GM12878 (cell line): ENCODE results near the gene MACF1. TPM values are rescaled to one million over a fixed set of nuclear protein-coding genes. Genes with fewer than 3 reads are reported as not detected.

Experiments used
- ATAC-seq: fragments of 200-7000 bp; cut with Tn5 transposase; 3 replicates; pipeline ENCODE4 v1.9.1; 2020; ENCODE audit warnings: mild to moderate bottlenecking, moderate library complexity
- BruUV-seq: library from RNA; stranded (reverse); fragments of 400-500 nt; replicated peaks from 2 replicates; lab custom pipeline; 2021; lab: Mats Ljungman, UMichigan
- CTCF ChIA-PET: fragments of 300-600 bp; sonication (Branson Sonifier 250); formaldehyde crosslinking; extraction: SDS; loops from one replicate; lab custom pipeline; 2021; ENCODE audit warnings: inconsistent platforms; lab: Yijun Ruan, JAX
- POLR2A ChIA-PET: fragments of 350-600 bp; formaldehyde crosslinking; extraction: SDS; loops from one replicate; lab custom pipeline; 2021; ENCODE audit warnings: inconsistent platforms; lab: Charles Lee
- RAD21 ChIA-PET: fragments of 300-600 bp; sonication (Branson Sonifier 250); formaldehyde crosslinking; loops from one replicate; lab custom pipeline; 2023; ENCODE audit warnings: antibody characterized with exemption; ENCODE audit not compliant: unreplicated experiment; lab: Charles Lee
- SMC1A ChIA-PET: fragments of 300-600 bp; sonication (Branson Sonifier 250); formaldehyde crosslinking; loops from one replicate; lab custom pipeline; 2023; ENCODE audit not compliant: unreplicated experiment, uncharacterized antibody; lab: Charles Lee
- DNase-seq: peaks from one replicate; pipeline ENCODE4 v3.0.0-alpha.2; 2011; ENCODE audit warnings: low read depth, low spot score
- FAIRE-seq: peaks from 3 replicates; lab custom pipeline; 2011; peaks lifted over from hg19 to GRCh38; lab: Jason Lieb, UNC
- H2AFZ ChIP-seq: 2 replicates; pipeline ENCODE4 v1.6.0; 2011; ENCODE audit warnings: low read depth, low read length, control low read depth; ENCODE audit not compliant: control insufficient read depth
- H3K27ac ChIP-seq: 2 replicates; pipeline ENCODE4 v1.5.1; 2011; ENCODE audit warnings: control low read depth; ENCODE audit not compliant: control insufficient read depth, insufficient read depth
- H3K27me3 ChIP-seq, 2 experiments: replicated peaks in 1 of 2; 2 replicates each; pipeline versions ENCODE4 v1.6.0 to v1.6.1; 2011; ENCODE audit warnings: low read length in 1 of 2; ENCODE audit not compliant: control insufficient read depth in 2 of 2, insufficient read depth in 2 of 2
- H3K36me3 ChIP-seq, 2 experiments: 2 replicates each; pipeline ENCODE4 v1.5.1; 2011; ENCODE audit warnings: low read length in 1 of 2; ENCODE audit not compliant: control insufficient read depth in 2 of 2, insufficient read depth in 2 of 2
- H3K4me1 ChIP-seq: 2 replicates; pipeline ENCODE4 v1.6.1; 2011; ENCODE audit warnings: mild to moderate bottlenecking, low read length, moderate library complexity, mixed read lengths; ENCODE audit not compliant: control insufficient read depth, insufficient read depth
- H3K4me2 ChIP-seq: 2 replicates; pipeline ENCODE4 v1.6.0; 2011; ENCODE audit warnings: control low read depth; ENCODE audit not compliant: control insufficient read depth, insufficient read depth
- H3K4me3 ChIP-seq: fragments of 200-600 bp; sonication (generic); 2 replicates; pipeline ENCODE4 v1.5.1; 2016
- H3K79me2 ChIP-seq: 2 replicates; pipeline ENCODE4 v1.6.0; 2011; ENCODE audit warnings: low read length; ENCODE audit not compliant: control insufficient read depth, insufficient read depth
- H3K9ac ChIP-seq: 2 replicates; pipeline ENCODE4 v1.8.0; 2011; ENCODE audit warnings: low read length, control low read depth, mixed read lengths; ENCODE audit not compliant: control insufficient read depth, insufficient read depth
- H3K9me3 ChIP-seq: replicated peaks from 3 replicates; pipeline ENCODE4 v1.5.1; 2011; ENCODE audit warnings: mild to moderate bottlenecking, low read length; ENCODE audit not compliant: control insufficient read depth, insufficient read depth
- H4K20me1 ChIP-seq: 2 replicates; pipeline ENCODE4 v1.6.0; 2011; ENCODE audit not compliant: control insufficient read depth, insufficient read depth
- CHD1 ChIP-seq: IDR thresholded peaks from 2 replicates; pipeline ENCODE4 v1.6.1; 2012; ENCODE audit warnings: low read depth, low read length, improper control_type of control experiment
- CHD2 ChIP-seq: IDR thresholded peaks from 2 replicates; pipeline ENCODE4 v1.6.1; 2011; ENCODE audit warnings: low read depth, low read length, improper control_type of control experiment, borderline replicate concordance
- EED ChIP-seq: sonication (generic); IDR thresholded peaks from 2 replicates; pipeline ENCODE4 v1.6.1; 2016; ENCODE audit warnings: antibody characterized with exemption, low read depth
- EZH2 ChIP-seq: IDR thresholded peaks from 2 replicates; pipeline ENCODE4 v1.6.1; 2012; ENCODE audit warnings: low read depth, mild to moderate bottlenecking, control low read depth, inconsistent platforms, low read length, borderline replicate concordance; ENCODE audit not compliant: control insufficient read depth
- IKZF1 ChIP-seq: fragments of 450-650 bp; conservative IDR thresholded peaks from 2 replicates; pipeline ENCODE4 v1.6.1; 2017; ENCODE audit warnings: antibody characterized with exemption, mild to moderate bottlenecking
- JUNB ChIP-seq: IDR thresholded peaks from 2 replicates; pipeline ENCODE4 v1.6.1; 2016; ENCODE audit warnings: antibody characterized with exemption, mild to moderate bottlenecking
- NRF1 ChIP-seq: conservative IDR thresholded peaks from 2 replicates; pipeline ENCODE4 v1.6.1; 2011; ENCODE audit warnings: mild to moderate bottlenecking, low read depth, low read length, improper control_type of control experiment
- STAT3 ChIP-seq: IDR thresholded peaks from 2 replicates; pipeline ENCODE4 v1.6.1; 2011; ENCODE audit warnings: low read depth, low read length, improper control_type of control experiment
- TBL1XR1 ChIP-seq: IDR thresholded peaks from 2 replicates; pipeline ENCODE4 v1.6.1; 2012; ENCODE audit warnings: low read depth, low read length, improper control_type of control experiment
- WGBS: methylation state at CpG from one replicate; pipeline ENCODE4 v1.1.6; 2016; ENCODE audit warnings: low lambda C conversion rate; ENCODE audit not compliant: insufficient replicate concordance, insufficient coverage; ENCODE audit errors: missing lambda C conversion rate; 5-methylcytosine and 5-hydroxymethylcytosine counted together
- in situ Hi-C: fragments of 300-500 bp; cut with MboI; formaldehyde crosslinking; loops from 9 replicates; pipeline ENCODE4 v1.14.3; 2018; ENCODE audit warnings: mixed read lengths
- intact Hi-C: fragments of 100-400 bp; cut with micrococcal nuclease; formaldehyde crosslinking; loops from one replicate; pipeline ENCODE4 v1.14.2; 2022; ENCODE audit not compliant: unreplicated experiment
- polyA plus RNA-seq, 11 experiments: library from polyadenylated mRNA; depleted of rRNA in 4 of 11; unstranded in 6 of 11; stranded (reverse) in 5 of 11; fragments of >200 nt; fragmentation: Nextera tagmentation in 4 of 11; fragmentation: Illumina TruSeq in 1 of 11; extraction: Ambion mirVana in 4 of 11; extraction: Trizol in 1 of 11; gene quantifications; 1 replicate in 1 of 11; 2 replicates in 10 of 11; pipeline versions ENCODE4 v1.2.1 to v1.2.3, GENCODE V29; 2011 to 2016; ENCODE audit warnings: inconsistent platforms in 2 of 11, missing spikeins in 2 of 11, low read depth in 1 of 11
- total RNA-seq, 4 experiments: library from RNA; depleted of rRNA in 3 of 4; stranded (reverse); fragments of >200 nt in 3 of 4; fragmentation: Illumina TruSeq in 1 of 4; extraction: Trizol in 1 of 4; gene quantifications; 2 replicates each; pipeline versions ENCODE4 v1.2.1 to v1.2.3, GENCODE V29; 2013 to 2021
- TF ChIP-seq, protein P1 (sequence below): fragments of 450-650 bp; IDR thresholded peaks from 2 replicates; pipeline ENCODE4 v1.6.1; 2016; ENCODE audit warnings: mild to moderate bottlenecking
- TF ChIP-seq, protein P2 (sequence below): IDR thresholded peaks from 2 replicates; pipeline ENCODE4 v1.6.1; 2011; ENCODE audit warnings: borderline replicate concordance, low read depth, mild to moderate bottlenecking, moderate library complexity, mixed read lengths, low read length; ENCODE audit not compliant: insufficient read depth; ENCODE audit errors: extremely low read length
- TF ChIP-seq, protein P3 (sequence below): fragments of 450-650 bp; formaldehyde crosslinking; IDR thresholded peaks from 2 replicates; pipeline ENCODE4 v1.5.0; 2022; ENCODE audit warnings: mild to moderate bottlenecking, missing genetic modification characterization

Gene MACF1
- total and polyA plus RNA-seq, 10 of the 15 experiments (the other 5 are each of a cell fraction or from before 2014, with no cell fraction given) = 15.5 to 201 (median 76.9) TPM

GRCh38 chr1:39381839-39382238, 177.3 kb downstream of the MACF1 start:
- FAIRE-seq = no peak
- ChIA-PET RAD21 (no interaction called here), SMC1A (interaction anchor here (0.6 to 1.8 kb wide), 2 partner anchors 65 to 190 kb away, joined by 3 to 9 read pairs; no protein-coding TSS in a partner anchor), POLR2A (interaction anchor here (0.7 kb wide), 1 partner anchor 580 kb away, joined by 3 read pairs; no protein-coding TSS in a partner anchor), CTCF (no interaction called here)
- H3K27ac ChIP-seq = no peak overlapping the region
- no peak overlapping the region for H2AFZ ChIP-seq
- H3K79me2 ChIP-seq = no peaks in the 10 kb centered on the region
- no peak overlapping the region for H3K4me3 ChIP-seq
- no peak for DNase-seq
- WGBS = 99% methylated on average over 5 of the region's 5 CpGs
- intact Hi-C loops (no loop called here), in situ Hi-C loops (no loop called here)
- no peaks in the 10 kb centered on the region for H3K4me1 ChIP-seq
- no peaks in the 10 kb centered on the region for H3K27me3 ChIP-seq
- H4K20me1 ChIP-seq = no peaks in the 10 kb centered on the region
- ATAC-seq = no peak
- BruUV-seq = no TSS peak
- no peaks in the 10 kb centered on the region for H3K9me3 ChIP-seq
- TF ChIP-seq, protein P1, sequence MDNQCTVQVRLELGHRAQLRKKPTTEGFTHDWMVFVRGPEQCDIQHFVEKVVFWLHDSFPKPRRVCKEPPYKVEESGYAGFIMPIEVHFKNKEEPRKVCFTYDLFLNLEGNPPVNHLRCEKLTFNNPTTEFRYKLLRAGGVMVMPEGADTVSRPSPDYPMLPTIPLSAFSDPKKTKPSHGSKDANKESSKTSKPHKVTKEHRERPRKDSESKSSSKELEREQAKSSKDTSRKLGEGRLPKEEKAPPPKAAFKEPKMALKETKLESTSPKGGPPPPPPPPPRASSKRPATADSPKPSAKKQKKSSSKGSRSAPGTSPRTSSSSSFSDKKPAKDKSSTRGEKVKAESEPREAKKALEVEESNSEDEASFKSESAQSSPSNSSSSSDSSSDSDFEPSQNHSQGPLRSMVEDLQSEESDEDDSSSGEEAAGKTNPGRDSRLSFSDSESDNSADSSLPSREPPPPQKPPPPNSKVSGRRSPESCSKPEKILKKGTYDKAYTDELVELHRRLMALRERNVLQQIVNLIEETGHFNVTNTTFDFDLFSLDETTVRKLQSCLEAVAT = no peak
- TF ChIP-seq CHD2 = no peak
- TF ChIP-seq IKZF1 = no peak
- no peak for TF ChIP-seq TBL1XR1
- H3K36me3 ChIP-seq = peaks cover 10 to 40% of the 10 kb centered on the region in 2 experiments
- H3K9ac ChIP-seq = no peak overlapping the region
- H3K4me2 ChIP-seq = no peak overlapping the region

DNA sequence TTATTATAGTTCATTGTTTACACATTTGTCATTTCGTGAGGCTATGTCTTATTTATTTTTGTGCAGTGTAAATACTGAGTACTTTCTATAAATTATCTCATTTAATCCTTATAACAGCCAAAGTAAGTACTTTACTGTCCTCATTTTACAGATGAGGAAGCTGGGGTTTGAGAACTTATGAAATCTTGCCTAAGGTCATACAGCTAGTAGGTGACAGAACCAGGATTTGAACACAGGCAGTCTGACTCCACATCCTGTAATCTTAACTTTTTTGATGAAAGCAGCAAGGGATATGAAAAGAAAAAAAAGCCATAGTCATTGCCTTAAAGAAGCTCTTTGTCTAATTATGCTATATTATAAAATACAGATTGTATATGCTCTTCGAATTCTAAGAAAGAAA, 179.8 kb downstream of the MACF1 start:
- Histone ChIP-seq H3K79me2 (no peaks in the 10 kb centered on the region), H3K27me3 (no peaks in the 10 kb centered on the region), H3K4me3 (no peak overlapping the region), H3K9ac (no peak overlapping the region), H2AFZ (no peak overlapping the region)
- intact Hi-C loops = no loop called here
- in situ Hi-C loops = no loop called here
- no peak for FAIRE-seq
- TF ChIP-seq, protein P2, sequence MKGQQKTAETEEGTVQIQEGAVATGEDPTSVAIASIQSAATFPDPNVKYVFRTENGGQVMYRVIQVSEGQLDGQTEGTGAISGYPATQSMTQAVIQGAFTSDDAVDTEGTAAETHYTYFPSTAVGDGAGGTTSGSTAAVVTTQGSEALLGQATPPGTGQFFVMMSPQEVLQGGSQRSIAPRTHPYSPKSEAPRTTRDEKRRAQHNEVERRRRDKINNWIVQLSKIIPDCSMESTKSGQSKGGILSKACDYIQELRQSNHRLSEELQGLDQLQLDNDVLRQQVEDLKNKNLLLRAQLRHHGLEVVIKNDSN = no peak
- no peak for TF ChIP-seq STAT3
- TF ChIP-seq EZH2 = no peak
- no peak for TF ChIP-seq EED
- TF ChIP-seq CHD1 = no peak
- no peak for TF ChIP-seq NRF1
- TF ChIP-seq, protein P3, sequence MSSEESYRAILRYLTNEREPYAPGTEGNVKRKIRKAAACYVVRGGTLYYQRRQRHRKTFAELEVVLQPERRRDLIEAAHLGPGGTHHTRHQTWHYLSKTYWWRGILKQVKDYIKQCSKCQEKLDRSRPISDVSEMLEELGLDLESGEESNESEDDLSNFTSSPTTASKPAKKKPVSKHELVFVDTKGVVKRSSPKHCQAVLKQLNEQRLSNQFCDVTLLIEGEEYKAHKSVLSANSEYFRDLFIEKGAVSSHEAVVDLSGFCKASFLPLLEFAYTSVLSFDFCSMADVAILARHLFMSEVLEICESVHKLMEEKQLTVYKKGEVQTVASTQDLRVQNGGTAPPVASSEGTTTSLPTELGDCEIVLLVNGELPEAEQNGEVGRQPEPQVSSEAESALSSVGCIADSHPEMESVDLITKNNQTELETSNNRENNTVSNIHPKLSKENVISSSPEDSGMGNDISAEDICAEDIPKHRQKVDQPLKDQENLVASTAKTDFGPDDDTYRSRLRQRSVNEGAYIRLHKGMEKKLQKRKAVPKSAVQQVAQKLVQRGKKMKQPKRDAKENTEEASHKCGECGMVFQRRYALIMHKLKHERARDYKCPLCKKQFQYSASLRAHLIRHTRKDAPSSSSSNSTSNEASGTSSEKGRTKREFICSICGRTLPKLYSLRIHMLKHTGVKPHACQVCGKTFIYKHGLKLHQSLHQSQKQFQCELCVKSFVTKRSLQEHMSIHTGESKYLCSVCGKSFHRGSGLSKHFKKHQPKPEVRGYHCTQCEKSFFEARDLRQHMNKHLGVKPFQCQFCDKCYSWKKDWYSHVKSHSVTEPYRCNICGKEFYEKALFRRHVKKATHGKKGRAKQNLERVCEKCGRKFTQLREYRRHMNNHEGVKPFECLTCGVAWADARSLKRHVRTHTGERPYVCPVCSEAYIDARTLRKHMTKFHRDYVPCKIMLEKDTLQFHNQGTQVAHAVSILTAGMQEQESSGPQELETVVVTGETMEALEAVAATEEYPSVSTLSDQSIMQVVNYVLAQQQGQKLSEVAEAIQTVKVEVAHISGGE (CRISPR knock-in tag) = no peak
- TF ChIP-seq JUNB = no peak
- TF ChIP-seq, all 136 proteins: peak for 0
- ChIA-PET RAD21 (no interaction called here), CTCF (no interaction called here), POLR2A (interaction anchor here (0.6 kb wide), 1 partner anchor 154 kb away, joined by 4 read pairs; no protein-coding TSS in a partner anchor), SMC1A (no interaction called here)
- Histone ChIP-seq H3K4me1 (no peaks in the 10 kb centered on the region), H3K4me2 (no peak overlapping the region), H3K9me3 (no peaks in the 10 kb centered on the region), H4K20me1 (no peaks in the 10 kb centered on the region), H3K36me3 (peaks cover 16 to 38% of the 10 kb centered on the region in 2 experiments), H3K27ac (no peak overlapping the region)
- ATAC-seq = no peak
- WGBS = 98% methylated on average over 2 of the region's 2 CpGs
- DNase-seq = no peak
- BruUV-seq = no TSS peak
